Measurements from ENCODE around the gene SLC25A12.

GRCh38 chr2:171788316-171788993, 105.6 kb downstream of the SLC25A12 start:
- TF ChIP-seq CTCF (IDR thresholded peaks at IDR 0.05) (no peak), POLR2AphosphoS5 (IDR thresholded peaks at IDR 0.05) (no peak)

All from sigmoid colon (tissue), 4 donors.